HG03095 (cell line): Measurements from ENCODE around the gene OLIG2.

Experiments used
- ATAC-seq: cut with Tn5 transposase; IDR thresholded peaks from one replicate; pipeline ENCODE4 v1.9.1; 2021; ENCODE audit warnings: moderate library complexity; ENCODE audit not compliant: unreplicated experiment

OLIG2 gene

GRCh38 chr21:33019885-33020557 lies 5.7 kb upstream of the OLIG2 start:
- ATAC-seq, result no peak

- ATAC-seq, result no peak
Observed at GRCh38 chr21:33020558-33021100, 5.1 kb upstream of the OLIG2 start.

DNA sequence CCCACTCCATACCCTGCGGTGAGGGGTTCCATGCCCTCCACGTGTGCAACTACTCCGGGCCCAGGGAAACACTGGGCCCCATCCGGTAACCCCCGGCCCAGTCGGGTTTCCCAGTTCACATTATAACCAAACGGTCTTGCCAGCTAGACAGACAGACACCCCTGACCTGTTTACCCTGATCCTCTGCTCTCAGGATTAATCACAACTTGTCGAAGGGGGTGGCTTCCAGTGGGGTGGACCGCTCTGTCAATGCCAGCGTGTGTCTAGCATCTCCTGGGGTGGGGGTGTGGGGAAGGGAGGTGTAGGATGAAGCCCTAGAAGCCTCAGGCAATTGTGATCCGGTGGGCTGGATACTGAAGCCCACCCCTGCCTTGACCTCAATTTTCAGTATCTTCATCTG lies 4.6 kb upstream of the OLIG2 start:
- ATAC-seq, result no peak

DNA sequence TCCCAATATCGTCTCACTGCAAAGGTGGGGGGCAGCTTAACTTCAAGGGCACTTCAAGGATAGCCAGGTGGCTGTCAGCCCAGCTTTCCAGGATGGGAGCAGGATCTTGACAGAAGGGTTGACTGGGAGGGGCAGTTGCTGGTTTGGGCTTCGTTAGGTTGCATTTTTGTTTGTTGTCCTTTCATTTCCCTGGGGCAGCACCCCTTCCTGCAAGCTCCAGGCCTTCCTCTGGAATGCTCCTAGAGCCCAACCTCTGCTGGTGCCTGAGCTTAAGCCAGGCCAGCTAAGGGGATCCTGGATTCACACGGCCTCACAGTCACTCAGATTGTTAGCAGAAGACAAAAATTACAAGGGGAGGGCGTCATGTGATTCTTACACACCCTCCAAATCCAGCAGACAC lies 4.1 kb upstream of the OLIG2 start:
- no peak for ATAC-seq

DNA sequence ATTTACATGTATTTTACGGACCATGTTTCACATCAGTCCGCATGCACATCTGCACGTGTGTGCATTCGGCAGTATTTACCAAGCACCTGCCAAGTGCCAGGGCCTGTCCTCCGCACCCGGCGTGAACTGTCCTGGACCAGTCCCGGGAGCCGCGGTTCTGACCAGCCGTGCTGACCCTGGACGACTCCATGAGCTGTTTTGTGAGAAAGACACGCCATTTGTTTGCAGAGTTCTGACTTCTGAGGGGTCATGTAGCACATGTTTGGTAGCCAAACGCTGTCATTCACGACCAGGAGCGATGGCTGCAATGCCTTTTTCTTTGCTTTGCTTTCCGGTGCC lies 3.3 kb upstream of the OLIG2 start:
- ATAC-seq, result no peak

- no peak for ATAC-seq
Observed at GRCh38 chr21:33022828-33023573, 2.7 kb upstream of the OLIG2 start.

- ATAC-seq, result no peak
Observed at GRCh38 chr21:33023574-33024200, 2.0 kb upstream of the OLIG2 start.

DNA sequence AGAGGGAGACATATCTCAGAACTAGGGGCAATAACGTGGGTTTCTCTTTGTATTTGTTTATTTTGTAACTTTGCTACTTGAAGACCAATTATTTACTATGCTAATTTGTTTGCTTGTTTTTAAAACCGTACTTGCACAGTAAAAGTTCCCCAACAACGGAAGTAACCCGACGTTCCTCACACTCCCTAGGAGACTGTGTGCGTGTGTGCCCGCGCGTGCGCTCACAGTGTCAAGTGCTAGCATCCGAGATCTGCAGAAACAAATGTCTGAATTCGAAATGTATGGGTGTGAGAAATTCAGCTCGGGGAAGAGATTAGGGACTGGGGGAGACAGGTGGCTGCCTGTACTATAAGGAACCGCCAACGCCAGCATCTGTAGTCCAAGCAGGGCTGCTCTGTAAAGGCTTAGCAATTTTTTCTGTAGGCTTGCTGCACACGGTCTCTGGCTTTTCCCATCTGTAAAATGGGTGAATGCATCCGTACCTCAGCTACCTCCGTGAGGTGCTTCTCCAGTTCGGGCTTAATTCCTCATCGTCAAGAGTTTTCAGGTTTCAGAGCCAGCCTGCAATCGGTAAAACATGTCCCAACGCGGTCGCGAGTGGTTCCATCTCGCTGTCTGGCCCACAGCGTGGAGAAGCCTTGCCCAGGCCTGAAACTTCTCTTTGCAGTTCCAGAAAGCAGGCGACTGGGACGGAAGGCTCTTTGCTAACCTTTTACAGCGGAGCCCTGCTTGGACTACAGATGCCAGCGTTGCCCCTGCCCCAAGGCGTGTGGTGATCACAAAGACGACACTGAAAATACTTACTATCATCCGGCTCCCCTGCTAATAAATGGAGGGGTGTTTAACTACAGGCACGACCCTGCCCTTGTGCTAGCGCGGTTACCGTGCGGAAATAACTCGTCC lies 1.3 kb upstream of the OLIG2 start:
- no peak for ATAC-seq

- ATAC-seq, result no peak
Observed at GRCh38 chr21:33025106-33025488, 638 bp upstream of the OLIG2 start.

- ATAC-seq, result no peak
Observed at GRCh38 chr21:33026443-33026858, 716 bp downstream of the OLIG2 start.

- no peak for ATAC-seq
Observed at GRCh38 chr21:33026878-33027400, 1.2 kb downstream of the OLIG2 start.

- no peak for ATAC-seq
Observed at GRCh38 chr21:33027401-33028286, 1.9 kb downstream of the OLIG2 start.

- no peak for ATAC-seq
Observed at GRCh38 chr21:33028287-33028670, 2.5 kb downstream of the OLIG2 start.

DNA sequence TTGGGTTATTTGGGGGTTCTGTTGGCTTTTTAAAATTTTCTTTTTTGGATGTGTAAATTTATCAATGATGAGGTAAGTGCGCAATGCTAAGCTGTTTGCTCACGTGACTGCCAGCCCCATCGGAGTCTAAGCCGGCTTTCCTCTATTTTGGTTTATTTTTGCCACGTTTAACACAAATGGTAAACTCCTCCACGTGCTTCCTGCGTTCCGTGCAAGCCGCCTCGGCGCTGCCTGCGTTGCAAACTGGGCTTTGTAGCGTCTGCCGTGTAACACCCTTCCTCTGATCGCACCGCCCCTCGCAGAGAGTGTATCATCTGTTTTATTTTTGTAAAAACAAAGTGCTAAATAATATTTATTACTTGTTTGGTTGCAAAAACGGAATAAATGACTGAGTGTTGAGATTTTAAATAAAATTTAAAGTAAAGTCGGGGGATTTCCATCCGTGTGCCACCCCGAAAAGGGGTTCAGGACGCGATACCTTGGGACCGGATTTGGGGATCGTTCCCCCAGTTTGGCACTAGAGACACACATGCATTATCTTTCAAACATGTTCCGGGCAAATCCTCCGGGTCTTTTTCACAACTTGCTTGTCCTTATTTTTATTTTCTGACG lies 3.1 kb downstream of the OLIG2 start:
- no peak for ATAC-seq

DNA sequence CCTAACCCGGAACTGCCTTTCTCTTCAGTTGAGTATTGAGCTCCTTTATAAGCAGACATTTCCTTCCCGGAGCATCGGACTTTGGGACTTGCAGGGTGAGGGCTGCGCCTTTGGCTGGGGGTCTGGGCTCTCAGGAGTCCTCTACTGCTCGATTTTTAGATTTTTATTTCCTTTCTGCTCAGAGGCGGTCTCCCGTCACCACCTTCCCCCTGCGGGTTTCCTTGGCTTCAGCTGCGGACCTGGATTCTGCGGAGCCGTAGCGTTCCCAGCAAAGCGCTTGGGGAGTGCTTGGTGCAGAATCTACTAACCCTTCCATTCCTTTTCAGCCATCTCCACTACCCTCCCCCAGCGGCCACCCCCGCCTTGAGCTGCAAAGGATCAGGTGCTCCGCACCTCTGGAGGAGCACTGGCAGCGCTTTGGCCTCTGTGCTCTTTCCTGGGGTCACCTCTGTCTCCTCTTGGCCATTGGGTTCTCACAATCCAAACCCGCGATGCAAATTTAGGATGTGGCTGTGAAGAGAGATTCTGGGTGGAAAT lies 3.7 kb downstream of the OLIG2 start:
- ATAC-seq, result no peak

- no peak for ATAC-seq
Observed at GRCh38 chr21:33029975-33030461, 4.3 kb downstream of the OLIG2 start.

- no peak for ATAC-seq
Observed at GRCh38 chr21:33030633-33031032, 4.9 kb downstream of the OLIG2 start.

- no peak for ATAC-seq
Observed at GRCh38 chr21:33031152-33031911, 5.6 kb downstream of the OLIG2 start.
